Neural cell (in vitro differentiated cells): ENCODE measurements around the gene ANGPTL2.

Source experiments
- CTCF ChIP-seq: fragments of 450-650 bp; IDR thresholded peaks from 2 replicates; pipeline ENCODE4 v1.5.1; 2014; ENCODE audit warnings: antibody characterized with exemption, mild to moderate bottlenecking, moderate library complexity; ENCODE audit not compliant: poor library complexity, severe bottlenecking
- EZH2 ChIP-seq: fragments of 200-600, 300-800 bp; shearing (Covaris generic), sonication (generic); IDR thresholded peaks from 2 replicates; pipeline ENCODE4 v1.6.1; 2014; ENCODE audit warnings: antibody characterized with exemption, low read length, borderline replicate concordance, mild to moderate bottlenecking; ENCODE audit not compliant: insufficient read depth, poor library complexity, severe bottlenecking
- POLR2AphosphoS5 ChIP-seq: IDR thresholded peaks from 2 replicates; pipeline ENCODE4 v1.6.1; 2012
- RAD21 ChIP-seq: fragments of 450-650 bp; conservative IDR thresholded peaks from 2 replicates; pipeline ENCODE4 v1.6.1; 2014; ENCODE audit warnings: antibody characterized with exemption, mild to moderate bottlenecking, moderate library complexity

- TF ChIP-seq EZH2: no peak
- TF ChIP-seq POLR2AphosphoS5: no peak
- TF ChIP-seq CTCF: no peak
- no peak for TF ChIP-seq RAD21
Observed at GRCh38 chr9:127067603-127068220, 54.7 kb downstream of the ANGPTL2 start.
